SK-N-SH (cell line): ENCODE data around the gene PKNOX1. TPM values are rescaled to one million over a fixed set of nuclear protein-coding genes. Genes with fewer than 3 reads are reported as not detected.

Experiments
- CTCF ChIA-PET: fragments of 300-600, 350-600 bp; formaldehyde crosslinking; extraction: SDS; loops from one replicate; lab custom pipeline; 2021; lab: Yijun Ruan, JAX
- POLR2A ChIA-PET: fragments of 350-600 bp; sonication (Branson Sonifier 250); formaldehyde crosslinking; extraction: SDS; loops from one replicate; lab custom pipeline; 2020; ENCODE audit warnings: antibody characterized with exemption, inconsistent platforms; lab: Yijun Ruan, JAX
- DNase-seq: peaks from one replicate; pipeline ENCODE4 v3.0.0; 2012
- H2AFZ ChIP-seq: fragments of 200-600 bp; sonication (generic); 2 replicates; pipeline ENCODE4 v1.8.1; 2016; ENCODE audit warnings: antibody characterized with exemption, mild to moderate bottlenecking, low read depth
- H3F3A ChIP-seq: fragments of 200-600 bp; sonication (generic); replicated peaks from 2 replicates; pipeline ENCODE3; 2016; ENCODE audit warnings: antibody characterized with exemption, mild to moderate bottlenecking; ENCODE audit not compliant: insufficient read depth
- H3K27ac ChIP-seq, 2 experiments: fragments of 200-500 bp in 1 of 2; fragments of 200-600 bp in 1 of 2; sonication (Bioruptor generic) in 1 of 2; sonication (generic), shearing (Covaris generic) in 1 of 2; 2 replicates each; pipeline versions ENCODE4 v1.5.1 to v1.6.1; 2014 to 2016; ENCODE audit warnings: low read depth in 2 of 2, inconsistent platforms in 1 of 2, low read length in 1 of 2, mild to moderate bottlenecking in 1 of 2, mixed read lengths in 1 of 2
- H3K27me3 ChIP-seq: fragments of 200-600 bp; sonication (generic), shearing (Covaris generic); 2 replicates; pipeline ENCODE4 v1.6.1; 2016; ENCODE audit warnings: mixed run types; ENCODE audit not compliant: insufficient read depth
- H3K36me3 ChIP-seq, 2 experiments: fragments of 200-500 bp in 1 of 2; fragments of 200-600 bp in 1 of 2; sonication (Bioruptor generic) in 1 of 2; sonication (generic) in 1 of 2; replicated peaks in 1 of 2; 2 replicates each; pipeline versions ENCODE3 to v1.5.1; 2014 to 2016; ENCODE audit warnings: low read length in 1 of 2, mild to moderate bottlenecking in 1 of 2; ENCODE audit not compliant: insufficient read depth in 2 of 2, control insufficient read depth in 1 of 2
- H3K4me1 ChIP-seq, 2 experiments: fragments of 200-500 bp in 1 of 2; fragments of 200-600 bp in 1 of 2; sonication (Bioruptor generic) in 1 of 2; sonication (generic), shearing (Covaris generic) in 1 of 2; 2 replicates each; pipeline versions ENCODE4 v1.5.1 to v1.6.1; 2014 to 2016; ENCODE audit warnings: low read depth in 1 of 2, low read length in 1 of 2, mixed run types in 1 of 2; ENCODE audit not compliant: insufficient read depth in 2 of 2, control insufficient read depth in 1 of 2
- H3K4me2 ChIP-seq: fragments of 200-600 bp; sonication (generic), shearing (Covaris generic); 2 replicates; pipeline ENCODE4 v1.6.1; 2017; ENCODE audit warnings: mixed run types
- H3K4me3 ChIP-seq, 2 experiments: fragments of 200-500 bp in 1 of 2; fragments of 200-600 bp in 1 of 2; sonication (Bioruptor generic) in 1 of 2; sonication (generic), shearing (Covaris generic) in 1 of 2; 2 replicates each; pipeline versions ENCODE4 v1.5.1 to v1.8.1; 2014 to 2016; ENCODE audit warnings: low read depth in 2 of 2, inconsistent platforms in 1 of 2, low read length in 1 of 2, mild to moderate bottlenecking in 1 of 2, mixed read lengths in 1 of 2, moderate library complexity in 1 of 2
- H3K79me2 ChIP-seq: fragments of 200-600 bp; sonication (generic); 2 replicates; pipeline ENCODE4 v1.8.1; 2017; ENCODE audit warnings: mild to moderate bottlenecking; ENCODE audit not compliant: insufficient read depth
- H3K9ac ChIP-seq: fragments of 200-600 bp; sonication (generic); 2 replicates; pipeline ENCODE4 v1.6.1; 2017; ENCODE audit warnings: mixed run types
- H3K9me2 ChIP-seq: fragments of 200-600 bp; sonication (generic); 2 replicates; pipeline ENCODE4 v1.6.1; 2017; ENCODE audit warnings: mixed run types
- H3K9me3 ChIP-seq: fragments of 200-600 bp; sonication (generic); 2 replicates; pipeline ENCODE4 v1.6.1; 2017; ENCODE audit warnings: mixed run types, mild to moderate bottlenecking, moderate library complexity
- H4K20me1 ChIP-seq: fragments of 200-600 bp; sonication (generic); 2 replicates; pipeline ENCODE4 v1.6.1; 2017; ENCODE audit warnings: mild to moderate bottlenecking, mixed run types; ENCODE audit not compliant: insufficient read depth
- CHD2 ChIP-seq: fragments of 150-350 bp; IDR thresholded peaks from 2 replicates; pipeline ENCODE4 v1.6.1; 2018; ENCODE audit warnings: low read length; ENCODE audit not compliant: partially characterized antibody
- EP300 ChIP-seq, 2 experiments: IDR thresholded peaks; 2 replicates each; pipeline versions ENCODE4 v1.4.0 to v1.6.1; 2012; ENCODE audit warnings: borderline replicate concordance in 1 of 2, low read depth in 1 of 2, low read length in 1 of 2
- GABPA ChIP-seq: IDR thresholded peaks from 2 replicates; pipeline ENCODE4 v1.4.0; 2012; ENCODE audit warnings: low read depth, mild to moderate bottlenecking
- GATA2 ChIP-seq: sonication (generic); formaldehyde crosslinking; IDR thresholded peaks from 2 replicates; pipeline ENCODE4 v1.5.0; 2020; ENCODE audit warnings: mild to moderate bottlenecking, missing genetic modification reagents
- MAX ChIP-seq: IDR thresholded peaks from 2 replicates; pipeline ENCODE4 v1.4.0; 2012; ENCODE audit warnings: low read depth
- MXI1 ChIP-seq: IDR thresholded peaks from 2 replicates; pipeline ENCODE4 v1.6.1; 2012; ENCODE audit warnings: mild to moderate bottlenecking, low read depth, low read length, improper control_type of control experiment
- PBX3 ChIP-seq: IDR thresholded peaks from 2 replicates; pipeline ENCODE4; 2012
- POLR2AphosphoS5 ChIP-seq: IDR thresholded peaks from 2 replicates; pipeline ENCODE4 v1.6.1; 2012; ENCODE audit warnings: low read depth, low read length
- RAD21 ChIP-seq: IDR thresholded peaks from 2 replicates; pipeline ENCODE4 v1.6.1; 2012; ENCODE audit warnings: mild to moderate bottlenecking, low read length
- REST ChIP-seq: IDR thresholded peaks from 2 replicates; pipeline ENCODE4 v1.6.1; 2012; ENCODE audit warnings: mild to moderate bottlenecking, low read depth, low read length, moderate library complexity
- SIN3A ChIP-seq: IDR thresholded peaks from 2 replicates; pipeline ENCODE4 v1.6.1; 2012; ENCODE audit warnings: low read depth, mild to moderate bottlenecking, low read length, moderate library complexity, borderline replicate concordance
- WGBS: methylation state at CpG from one replicate; pipeline ENCODE4 v1.1.6; 2017; ENCODE audit warnings: low lambda C conversion rate; 5-methylcytosine and 5-hydroxymethylcytosine counted together
- polyA plus RNA-seq, 3 experiments: library from polyadenylated mRNA; depleted of rRNA; stranded (reverse); fragments of >200 nt; gene quantifications; 2 replicates each; pipeline ENCODE4 v1.2.3, GENCODE V29; 2012

Gene PKNOX1
- polyA plus RNA-seq, 1 of the 3 experiments (the other 2 are of a cell fraction), result 21.7 TPM

- TF ChIP-seq MAX (no peak), CHD2 (no peak), REST (no peak), SIN3A (no peak), EP300 (IDR thresholded peaks at IDR 0.05; ENCODE audit: borderline replicate concordance in 1 of 2, low read depth in 1 of 2, low read length in 1 of 2) (no peak)
Measured at GRCh38 chr21:42973309-42973990, 912 bp upstream of the PKNOX1 start (continued).

GRCh38 chr21:42974832-42975820 is 764 bp downstream of the PKNOX1 start:
- peaks cover 45% of the 10 kb centered on the region for H3K79me2 ChIP-seq
- H3K4me2 ChIP-seq, result peak overlapping the region; percentile 76
- 0 out of 2 replicates have a peak, but pooled peaks cover 4% of the 10 kb centered on the region for H3K9me3 ChIP-seq
- no peaks in the 10 kb centered on the region for H3K27me3 ChIP-seq
- no peak overlapping the region; the same call in 1 of the 2 replicates for H2AFZ ChIP-seq
- peak overlapping the region; percentile 68 to 74 for H3K4me3 ChIP-seq
- POLR2A ChIA-PET, result interaction anchor here (0.6 to 1.3 kb wide), 2 partner anchors 83 to 207 kb away, joined by 3 read pairs; no protein-coding TSS in a partner anchor
- H3F3A ChIP-seq, result peaks cover 3% of the 10 kb centered on the region
- peak overlapping the region; percentile 89 for H3K9ac ChIP-seq
- CTCF ChIA-PET, result no interaction called here
- peaks cover 0 to 7% of the 10 kb centered on the region in 2 experiments for H3K36me3 ChIP-seq
- WGBS, result 2% methylated on average over 16 of the region's 125 CpGs
- H3K27ac ChIP-seq, result peak overlapping the region; percentile 88
- no peaks in the 10 kb centered on the region for H3K9me2 ChIP-seq
- H4K20me1 ChIP-seq, result no peaks in the 10 kb centered on the region
- no peak for TF ChIP-seq GATA2 (CRISPR knock-in tag)
- TF ChIP-seq MXI1, result peak; percentile 63; the same call in 1 of the 2 replicates
- peak; percentile 7 for TF ChIP-seq CHD2
- TF ChIP-seq MAX, result peak; percentile 53
- TF ChIP-seq POLR2AphosphoS5, result peak; percentile 8; the same call in 1 of the 2 replicates
- peak; percentile 32; the same call in 1 of the 2 replicates for TF ChIP-seq GABPA
- no peak for TF ChIP-seq RAD21
- peak; percentile 1; the same call in 1 of the 2 replicates for TF ChIP-seq PBX3
- peaks cover 0 to 9% of the 10 kb centered on the region in 2 experiments; a peak in 1 of 4 replicates for H3K4me1 ChIP-seq
- DNase-seq, result peak; percentile 92
